Transverse colon (tissue), 4 donors: ENCODE measurements around the gene AMFR. TPM values are rescaled to one million over a fixed set of nuclear protein-coding genes. Genes with fewer than 3 reads are reported as not detected.

Source experiments
- DNase-seq: peaks from one replicate; pipeline ENCODE4 v3.0.0-alpha.2; 2019
- H3K27ac ChIP-seq, 4 donors: fragments of 200-600 bp; sonication (generic); 2 replicates each; pipeline ENCODE4 v1.5.1; 2016 to 2018; ENCODE audit warnings: inconsistent platforms in 4 of 4
- H3K27me3 ChIP-seq: fragments of 200-600 bp; sonication (generic); 2 replicates; pipeline ENCODE4 v1.5.1; 2017; ENCODE audit warnings: inconsistent platforms
- H3K36me3 ChIP-seq, 4 donors: fragments of 200-600 bp; sonication (generic); 2 replicates each; pipeline ENCODE4 v1.5.1; 2017 to 2019; ENCODE audit warnings: inconsistent platforms in 4 of 4
- H3K4me1 ChIP-seq, 4 donors: fragments of 200-600 bp; sonication (generic); 2 replicates each; pipeline ENCODE4 v1.5.1; 2017 to 2020; ENCODE audit warnings: inconsistent platforms in 4 of 4
- H3K4me3 ChIP-seq, 4 donors: fragments of 200-600 bp; sonication (generic); 1 replicate in 1 of 4; 2 replicates in 3 of 4; pipeline versions ENCODE4 v1.5.1 to v1.6.1; 2017 to 2019; ENCODE audit warnings: inconsistent platforms in 4 of 4
- H3K9me3 ChIP-seq, 2 donors: fragments of 200-600 bp; sonication (generic); 2 replicates each; pipeline ENCODE4 v1.5.1; 2017 to 2019; ENCODE audit warnings: inconsistent platforms in 2 of 2
- CTCF ChIP-seq, 5 experiments: fragments of 200-600 bp in 3 of 5; fragments of 450-650 bp in 2 of 5; sonication (generic) in 3 of 5; IDR thresholded peaks; 1 replicate in 2 of 5; 2 replicates in 3 of 5; pipeline ENCODE4 v1.5.1; 2016 to 2017; ENCODE audit warnings: antibody characterized with exemption in 5 of 5, inconsistent platforms in 3 of 5, mild to moderate bottlenecking in 2 of 5, moderate library complexity in 1 of 5
- EP300 ChIP-seq: sonication (generic); formaldehyde crosslinking; IDR thresholded peaks from one replicate; pipeline ENCODE4 v1.6.1; 2017; ENCODE audit warnings: antibody characterized with exemption, low read depth
- POLR2A ChIP-seq: fragments of 450-650 bp; IDR thresholded peaks from one replicate; pipeline ENCODE4 v1.6.1; 2016; ENCODE audit warnings: antibody characterized with exemption, mild to moderate bottlenecking, moderate library complexity
- POLR2AphosphoS5 ChIP-seq, 3 donors: sonication (generic); formaldehyde crosslinking; IDR thresholded peaks; one replicate each; pipeline ENCODE4 v1.6.1; 2016; ENCODE audit warnings: antibody characterized with exemption in 3 of 3
- WGBS, 2 donors: methylation state at CpG; one replicate each; pipeline ENCODE4 v1.1.5; 2018; ENCODE audit warnings: low coverage in 1 of 2; 5-methylcytosine and 5-hydroxymethylcytosine counted together
- in situ Hi-C, 4 donors: fragments of 200-750 bp; cut with MboI; loops; one replicate each; pipeline versions ENCODE4 v1.15.0 to v1.15.1; 2017; ENCODE audit warnings: low sequenced_read_pairs in 3 of 4, low pct_ligation_motif_present in 1 of 4, low pct_unique_long_range_greater_than_20kb in 1 of 4
- intact Hi-C: fragments of 100-400 bp; cut with DNase I; formaldehyde crosslinking; loops from one replicate; pipeline ENCODE4 v1.15.1; 2023; ENCODE audit warnings: low total_unique reads
- total RNA-seq, 4 donors: library from RNA; depleted of rRNA; stranded (reverse); fragments of >200 nt; gene quantifications; one replicate each; pipeline ENCODE4 v1.1.0, GENCODE V29; 2016

Gene AMFR
- total RNA-seq, 4 donors from 2014 or later: 60.7 to 156 (median 114) TPM

DNA sequence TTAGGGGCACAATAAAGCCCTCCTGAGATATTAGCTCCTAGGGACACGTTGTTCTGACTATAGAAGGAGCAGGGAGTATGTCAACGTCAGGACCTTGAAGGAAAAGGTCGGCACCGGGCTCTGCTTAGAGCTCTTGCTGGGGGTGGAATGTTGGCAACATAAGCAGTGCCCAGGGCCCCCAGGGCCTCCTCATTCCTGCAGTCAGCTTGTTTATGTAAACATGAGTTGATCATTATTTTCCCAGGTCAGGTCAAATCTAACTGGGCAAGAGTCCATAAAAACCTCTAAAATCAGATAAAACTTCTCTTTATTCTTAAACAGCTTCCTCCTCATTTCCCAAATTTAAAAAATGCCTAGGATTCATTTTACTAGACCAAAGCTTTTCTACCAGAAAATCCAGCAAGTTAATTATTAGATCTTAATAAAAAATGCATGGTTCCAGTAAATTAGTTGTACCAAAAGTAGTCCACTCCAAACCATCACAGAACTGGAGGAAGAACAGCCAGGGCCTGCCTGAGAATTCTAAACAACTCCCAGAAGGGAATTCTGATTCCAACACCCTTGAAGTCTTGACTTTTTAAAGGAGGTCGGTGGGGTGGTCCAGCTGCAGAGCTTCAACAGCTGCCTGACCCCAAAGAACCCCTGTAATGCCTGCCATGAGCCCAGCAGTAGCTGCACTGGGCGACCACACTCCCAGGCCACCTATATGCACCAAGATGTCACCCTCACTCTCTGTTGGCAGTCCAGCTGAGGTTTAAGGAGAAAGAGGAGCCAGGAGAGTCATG lies 54.3 kb downstream of the AMFR start:
- no peak overlapping the region for H3K4me3 ChIP-seq
- intact Hi-C loops: no loop called here
- peaks cover 0 to 16% (median 5%) of the 10 kb centered on the region in 4 donors for H3K36me3 ChIP-seq
- WGBS, 2 donors: 38 to 64% methylated on average over 3 to 6 of the region's 6 CpGs
- no peak for TF ChIP-seq EP300
- no peak for TF ChIP-seq POLR2AphosphoS5 (IDR thresholded peaks at IDR 0.05)
- no peak for TF ChIP-seq CTCF (IDR thresholded peaks at IDR 0.05)
- TF ChIP-seq POLR2A: no peak
- H3K27ac ChIP-seq: peak overlapping the region; percentile 17 to 43 (median 24)
- no peaks in the 10 kb centered on the region for H3K9me3 ChIP-seq
- DNase-seq: no peak
- H3K27me3 ChIP-seq: no peaks in the 10 kb centered on the region
- in situ Hi-C loops: no loop called here
- H3K4me1 ChIP-seq: peaks cover 0 to 15% (median 6%) of the 10 kb centered on the region in 4 donors

GRCh38 chr16:56370185-56370874 lies 55.0 kb downstream of the AMFR start:
- intact Hi-C loops: no loop called here
- peak overlapping the region; percentile 17 to 43 (median 24) for H3K27ac ChIP-seq
- H3K4me3 ChIP-seq: no peak overlapping the region
- H3K9me3 ChIP-seq: no peaks in the 10 kb centered on the region
- 81 to 89% methylated on average over 2 of the region's 2 CpGs for WGBS, 2 donors
- peaks cover 0 to 15% (median 6%) of the 10 kb centered on the region in 4 donors for H3K4me1 ChIP-seq
- H3K36me3 ChIP-seq: peaks cover 0 to 16% (median 5%) of the 10 kb centered on the region in 4 donors
- H3K27me3 ChIP-seq: no peaks in the 10 kb centered on the region
- DNase-seq: no peak
- in situ Hi-C loops: no loop called here
- TF ChIP-seq POLR2A (no peak), EP300 (no peak), CTCF (IDR thresholded peaks at IDR 0.05) (no peak), POLR2AphosphoS5 (IDR thresholded peaks at IDR 0.05) (no peak)

GRCh38 chr16:56369202-56369601 lies 56.1 kb downstream of the AMFR start:
- Histone ChIP-seq H3K9me3 (no peaks in the 10 kb centered on the region), H3K4me3 (no peak overlapping the region), H3K4me1 (peaks cover 0 to 15% (median 6%) of the 10 kb centered on the region in 4 donors), H3K36me3 (peaks cover 0 to 16% (median 5%) of the 10 kb centered on the region in 4 donors), H3K27ac (no peak overlapping the region), H3K27me3 (no peaks in the 10 kb centered on the region)
- TF ChIP-seq EP300 (no peak), POLR2AphosphoS5 (IDR thresholded peaks at IDR 0.05) (no peak), POLR2A (no peak), CTCF (IDR thresholded peaks at IDR 0.05) (no peak)
- intact Hi-C loops (no loop called here), in situ Hi-C loops (no loop called here)
- 89 to 95% methylated on average over 3 to 5 of the region's 5 CpGs for WGBS, 2 donors
- DNase-seq: no peak

DNA sequence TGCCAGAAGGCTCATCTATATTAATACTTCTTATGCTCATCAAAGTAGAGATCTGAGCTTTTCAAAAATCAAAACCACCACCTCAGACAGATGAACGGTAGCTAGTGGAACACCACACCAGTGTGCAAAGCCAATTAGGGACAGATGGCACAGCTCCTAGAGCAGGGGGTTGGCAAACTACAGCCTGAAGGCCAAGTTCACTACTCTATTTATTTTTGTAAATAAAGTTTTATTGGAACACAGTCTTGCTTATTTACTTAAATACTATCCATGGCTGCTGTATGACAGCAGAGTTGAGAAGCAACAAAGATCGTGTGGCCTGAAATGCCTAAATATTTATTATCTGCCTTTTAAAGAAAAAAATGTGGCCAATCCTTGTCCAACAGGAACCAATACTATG lies 56.8 kb downstream of the AMFR start:
- intact Hi-C loops: no loop called here
- in situ Hi-C loops: no loop called here
- no peaks in the 10 kb centered on the region for H3K9me3 ChIP-seq
- DNase-seq: no peak
- H3K4me3 ChIP-seq: no peak overlapping the region
- no peak for TF ChIP-seq CTCF (IDR thresholded peaks at IDR 0.05)
- TF ChIP-seq POLR2AphosphoS5 (IDR thresholded peaks at IDR 0.05): no peak
- TF ChIP-seq POLR2A: no peak
- no peak for TF ChIP-seq EP300
- no peaks in the 10 kb centered on the region for H3K27me3 ChIP-seq
- H3K4me1 ChIP-seq: peaks cover 0 to 15% (median 6%) of the 10 kb centered on the region in 4 donors
- WGBS, 2 donors: 81 to 100% methylated on average over 2 of the region's 2 CpGs
- H3K36me3 ChIP-seq: peaks cover 0 to 21% (median 8%) of the 10 kb centered on the region in 4 donors
- H3K27ac ChIP-seq: no peak overlapping the region
